22Rv1 (cell line): Measurements from ENCODE around the gene FYN.
A peak's percentile ranks its signal among the peaks of the same experiment; 100 is the strongest.

Source experiments
- H3K27ac ChIP-seq: fragments of 450-650 bp; 2 replicates; pipeline ENCODE4 v1.5.1; 2017
- CTCF ChIP-seq: fragments of 450-650 bp; IDR thresholded peaks from 2 replicates; pipeline ENCODE4 v1.5.1; 2017; ENCODE audit warnings: mild to moderate bottlenecking
- ZFX ChIP-seq: fragments of 450-650 bp; IDR thresholded peaks from 2 replicates; pipeline ENCODE4 v1.6.1; 2017; ENCODE audit warnings: antibody characterized with exemption, borderline replicate concordance

FYN gene

GRCh38 chr6:111703723-111704122, 169.5 kb downstream of the FYN start:
- TF ChIP-seq CTCF: no peak
- TF ChIP-seq ZFX: no peak
- no peak overlapping the region for H3K27ac ChIP-seq

DNA sequence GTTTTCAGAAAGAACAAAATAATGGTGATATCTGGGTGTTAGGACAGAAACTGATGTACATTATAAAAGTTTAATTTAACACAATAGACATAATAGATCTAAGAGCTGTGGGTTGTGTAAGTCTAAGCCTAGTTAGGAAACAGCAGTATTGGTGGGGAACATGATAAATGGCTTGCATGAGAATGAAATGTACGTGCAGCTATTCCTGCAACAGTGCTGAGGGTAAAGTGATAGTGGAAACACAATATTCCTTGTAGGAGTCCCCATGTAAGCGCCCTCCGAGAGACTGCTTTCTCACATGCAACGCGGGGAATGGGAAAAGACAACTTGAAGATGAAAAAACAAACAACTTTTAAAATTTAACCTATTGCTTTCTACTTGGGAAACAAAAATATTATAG, 171.0 kb downstream of the FYN start:
- TF ChIP-seq ZFX (no peak), CTCF (no peak)
- H3K27ac ChIP-seq: no peak overlapping the region

DNA sequence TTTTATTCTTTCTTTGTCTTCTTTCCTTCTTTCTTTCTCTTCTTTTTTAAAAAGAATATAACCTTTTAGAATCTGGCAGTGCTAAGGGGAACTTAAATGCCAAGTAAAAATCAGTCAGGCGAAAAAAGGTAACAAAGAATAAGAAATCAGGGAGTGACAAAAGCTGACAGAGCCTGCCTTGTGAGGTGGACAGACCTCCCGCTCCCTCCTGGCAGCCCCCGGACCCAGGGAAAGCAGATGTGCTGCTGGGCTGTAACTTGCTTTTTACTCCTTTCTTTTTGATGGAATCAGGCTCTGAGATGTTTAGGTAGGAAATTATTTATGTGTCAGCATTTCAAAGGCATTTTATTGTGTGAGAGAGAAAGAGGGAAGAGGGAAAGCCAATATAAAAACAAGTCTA, 172.1 kb downstream of the FYN start:
- H3K27ac ChIP-seq: no peak overlapping the region
- TF ChIP-seq CTCF: no peak
- no peak for TF ChIP-seq ZFX

- no peak for TF ChIP-seq ZFX
- TF ChIP-seq CTCF: no peak
- H3K27ac ChIP-seq: no peak overlapping the region
Observed at GRCh38 chr6:111700135-111700690, 173.0 kb downstream of the FYN start.

GRCh38 chr6:111699123-111699522, 174.1 kb downstream of the FYN start:
- no peak for TF ChIP-seq CTCF
- TF ChIP-seq ZFX: no peak
- H3K27ac ChIP-seq: no peak overlapping the region

GRCh38 chr6:111696814-111697213, 176.4 kb downstream of the FYN start:
- no peak for TF ChIP-seq ZFX
- TF ChIP-seq CTCF: no peak

DNA sequence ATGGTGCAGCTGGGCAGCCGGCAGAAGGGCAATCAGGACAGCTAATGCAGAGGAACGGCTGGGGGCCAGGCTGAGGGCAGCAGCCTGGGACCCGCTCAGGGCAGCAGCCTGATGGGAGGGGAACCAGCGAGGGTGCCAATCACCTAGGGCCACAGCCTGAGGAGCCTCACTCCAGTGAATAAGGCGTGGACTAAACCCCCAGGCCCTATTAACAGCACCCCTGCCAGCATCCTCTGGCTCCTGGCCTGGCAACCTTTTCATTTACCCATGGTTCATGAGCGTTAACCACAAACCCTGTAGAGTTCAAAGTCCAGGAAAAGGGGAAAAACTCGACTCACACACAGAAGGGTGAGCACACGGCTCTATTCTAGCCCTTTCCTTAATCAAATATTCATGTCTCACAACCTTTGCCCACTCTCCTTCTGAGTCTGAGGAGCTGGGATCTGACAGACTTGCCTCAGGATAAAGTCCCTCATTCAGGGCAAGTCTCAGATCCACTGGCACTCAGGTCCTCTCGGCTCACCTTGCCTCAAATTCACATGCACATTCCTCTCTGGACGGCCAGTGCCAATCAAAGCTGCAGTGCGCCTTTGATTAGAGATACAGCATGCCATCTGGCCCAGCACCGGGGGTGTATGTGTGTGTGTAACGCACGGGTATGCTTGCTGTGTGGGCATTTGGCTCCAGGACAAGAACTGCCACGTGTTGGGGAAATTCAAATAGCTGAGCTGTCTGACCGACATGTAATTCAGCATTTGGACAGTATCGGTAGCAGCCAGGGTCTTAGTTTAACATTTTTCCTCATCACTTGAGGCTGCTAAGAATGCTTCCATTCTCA, 180.7 kb downstream of the FYN start:
- TF ChIP-seq CTCF: no peak
- TF ChIP-seq ZFX: no peak
- peak overlapping the region; percentile 41; the same call in 1 of the 2 replicates for H3K27ac ChIP-seq

More at GRCh38 chr6:111696814-111697213, 176.4 kb downstream of the FYN start:
- no peak overlapping the region for H3K27ac ChIP-seq
